ENCODE results near the gene SLC35B4. TPM values are rescaled to one million over a fixed set of nuclear protein-coding genes. Genes with fewer than 3 reads are reported as not detected.

Gene SLC35B4
- total RNA-seq, 1 donor from 2014 or later: 22.0 TPM

DNA sequence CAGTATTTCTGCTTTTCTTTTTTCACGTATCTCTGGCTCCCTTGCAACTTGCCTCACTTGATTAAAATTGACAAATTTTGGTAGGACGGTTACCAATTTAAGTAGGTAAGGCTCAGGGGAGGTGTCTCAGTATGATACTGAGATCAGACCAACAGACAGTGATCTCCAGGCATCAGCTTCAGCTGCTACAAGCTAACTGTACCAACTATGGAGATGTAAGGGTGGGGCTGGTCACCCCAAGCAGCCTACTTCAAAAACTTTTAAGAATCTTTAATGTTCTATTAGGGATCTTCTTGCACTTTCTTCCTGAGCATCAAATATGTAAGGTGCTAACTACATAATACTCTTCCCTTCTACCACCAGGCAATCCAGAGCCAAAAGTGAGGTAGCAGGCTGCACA lies 26.9 kb downstream of the SLC35B4 start:
- intact Hi-C loops (cut with micrococcal nuclease): no loop called here
- no peak for TF ChIP-seq CTCF (IDR thresholded peaks at IDR 0.05)
- no peaks in the 10 kb centered on the region for H3K9me3 Mint-ChIP-seq
- POLR2A ChIA-PET: no interaction called here
- CTCF ChIA-PET: no interaction called here
- ATAC-seq (ENCODE audit: low read depth) (no peak), DNase-seq (no peak)
- peaks cover 24% of the 10 kb centered on the region for H3K4me1 Mint-ChIP-seq
- H3K27me3 Mint-ChIP-seq: no peaks in the 10 kb centered on the region
- H3K4me3 Mint-ChIP-seq: no peak overlapping the region
- peaks cover 12% of the 10 kb centered on the region for H3K36me3 Mint-ChIP-seq (ENCODE audit: low read depth)
- H3K27ac Mint-ChIP-seq: no peak overlapping the region

DNA sequence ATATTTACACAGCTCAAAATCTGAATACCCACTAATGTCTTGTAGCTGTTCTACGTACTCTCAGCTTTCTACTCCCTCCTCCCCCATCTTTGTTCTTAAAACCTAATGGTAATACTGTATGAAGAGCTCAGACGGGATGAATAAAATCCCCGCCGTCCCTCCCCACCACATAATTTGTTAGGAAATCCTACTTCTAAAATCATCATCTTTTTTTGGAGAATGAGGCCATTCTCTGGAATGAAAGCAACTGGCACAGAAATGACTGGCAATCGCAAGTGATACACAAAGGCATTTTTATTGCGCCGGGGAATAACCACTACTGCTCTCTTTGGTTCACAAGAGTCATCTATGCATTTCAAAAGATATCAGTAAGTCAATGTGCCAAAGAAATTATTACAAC lies 27.3 kb downstream of the SLC35B4 start:
- Mint-ChIP-seq H3K27ac (no peak overlapping the region), H3K27me3 (no peaks in the 10 kb centered on the region), H3K4me1 (peaks cover 23% of the 10 kb centered on the region), H3K9me3 (no peaks in the 10 kb centered on the region), H3K36me3 (ENCODE audit: low read depth) (peaks cover 8% of the 10 kb centered on the region), H3K4me3 (no peak overlapping the region)
- intact Hi-C loops (cut with micrococcal nuclease): no loop called here
- DNase-seq: no peak
- no peak for ATAC-seq (ENCODE audit: low read depth)
- ChIA-PET POLR2A (no interaction called here), CTCF (no interaction called here)
- no peak for TF ChIP-seq CTCF (IDR thresholded peaks at IDR 0.05)

- no peak overlapping the region for H3K27ac Mint-ChIP-seq
- CTCF ChIA-PET: no interaction called here
- H3K4me3 Mint-ChIP-seq: no peak overlapping the region
- H3K4me1 Mint-ChIP-seq: peaks cover 13% of the 10 kb centered on the region
- ATAC-seq (ENCODE audit: low read depth) (no peak), DNase-seq (no peak)
- peaks cover under 1% of the 10 kb centered on the region for H3K36me3 Mint-ChIP-seq (ENCODE audit: low read depth)
- no peaks in the 10 kb centered on the region for H3K9me3 Mint-ChIP-seq
- intact Hi-C loops (cut with micrococcal nuclease): no loop called here
- H3K27me3 Mint-ChIP-seq: no peaks in the 10 kb centered on the region
- POLR2A ChIA-PET: no interaction called here
- TF ChIP-seq CTCF (IDR thresholded peaks at IDR 0.05): no peak
These were observed 28.6 kb downstream of the SLC35B4 start for GRCh38 chr7:134287916-134288659.

GRCh38 chr7:134284952-134285351 lies 31.8 kb downstream of the SLC35B4 start:
- no peaks in the 10 kb centered on the region for H3K36me3 Mint-ChIP-seq (ENCODE audit: low read depth)
- no peaks in the 10 kb centered on the region for H3K9me3 Mint-ChIP-seq
- ATAC-seq (ENCODE audit: low read depth) (no peak), DNase-seq (no peak)
- H3K27ac Mint-ChIP-seq: no peak overlapping the region
- intact Hi-C loops (cut with micrococcal nuclease): no loop called here
- peaks cover 3% of the 10 kb centered on the region for H3K4me1 Mint-ChIP-seq
- TF ChIP-seq CTCF (IDR thresholded peaks at IDR 0.05): no peak
- H3K4me3 Mint-ChIP-seq: no peak overlapping the region
- ChIA-PET POLR2A (no interaction called here), CTCF (no interaction called here)
- H3K27me3 Mint-ChIP-seq: peaks cover 14% of the 10 kb centered on the region

GRCh38 chr7:134284011-134284410 lies 32.7 kb downstream of the SLC35B4 start:
- POLR2A ChIA-PET: no interaction called here

More at GRCh38 chr7:134284011-134284410, 32.7 kb downstream of the SLC35B4 start:
- ATAC-seq (ENCODE audit: low read depth) (no peak), DNase-seq (no peak)
- H3K36me3 Mint-ChIP-seq (ENCODE audit: low read depth): no peaks in the 10 kb centered on the region
- H3K27ac Mint-ChIP-seq: no peak overlapping the region
- H3K4me3 Mint-ChIP-seq: no peak overlapping the region
- CTCF ChIA-PET: no interaction called here
- no peak for TF ChIP-seq CTCF (IDR thresholded peaks at IDR 0.05)
- H3K9me3 Mint-ChIP-seq: no peaks in the 10 kb centered on the region
- H3K4me1 Mint-ChIP-seq: peaks cover 3% of the 10 kb centered on the region
- H3K27me3 Mint-ChIP-seq: peaks cover 21% of the 10 kb centered on the region
- intact Hi-C loops (cut with micrococcal nuclease): no loop called here

All from activated B cell treated with CpG ODN at 0.5 μM for 24 hours (primary cell).